ENCODE results near the gene MTHFD1L. TPM values are rescaled to one million over a fixed set of nuclear protein-coding genes. Genes with fewer than 3 reads are reported as not detected.
A peak's percentile ranks its signal among the peaks of the same experiment; 100 is the strongest.

Gene MTHFD1L
- total RNA-seq, 3 donors from 2014 or later = 3.5 to 15.1 (median 11.0) TPM

DNA sequence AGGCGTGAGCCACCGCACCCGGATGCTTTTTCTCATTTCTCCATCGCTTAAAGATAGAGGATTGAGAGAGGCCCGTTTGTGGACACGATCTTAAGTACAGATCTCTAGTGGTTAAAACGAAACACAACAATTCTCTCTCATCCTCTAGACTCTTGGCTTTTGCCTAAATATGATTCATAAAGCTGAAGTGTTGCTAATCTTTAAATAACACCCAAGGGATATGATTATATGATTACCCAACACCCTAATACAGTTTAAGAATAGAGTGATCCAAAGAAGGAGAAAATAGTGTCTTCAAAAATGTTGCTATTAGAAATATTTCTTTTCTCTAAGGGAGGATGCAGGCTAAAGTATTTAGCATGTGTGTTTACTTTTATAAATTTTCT lies 50.4 kb downstream of the MTHFD1L start:
- TF ChIP-seq, protein P1, sequence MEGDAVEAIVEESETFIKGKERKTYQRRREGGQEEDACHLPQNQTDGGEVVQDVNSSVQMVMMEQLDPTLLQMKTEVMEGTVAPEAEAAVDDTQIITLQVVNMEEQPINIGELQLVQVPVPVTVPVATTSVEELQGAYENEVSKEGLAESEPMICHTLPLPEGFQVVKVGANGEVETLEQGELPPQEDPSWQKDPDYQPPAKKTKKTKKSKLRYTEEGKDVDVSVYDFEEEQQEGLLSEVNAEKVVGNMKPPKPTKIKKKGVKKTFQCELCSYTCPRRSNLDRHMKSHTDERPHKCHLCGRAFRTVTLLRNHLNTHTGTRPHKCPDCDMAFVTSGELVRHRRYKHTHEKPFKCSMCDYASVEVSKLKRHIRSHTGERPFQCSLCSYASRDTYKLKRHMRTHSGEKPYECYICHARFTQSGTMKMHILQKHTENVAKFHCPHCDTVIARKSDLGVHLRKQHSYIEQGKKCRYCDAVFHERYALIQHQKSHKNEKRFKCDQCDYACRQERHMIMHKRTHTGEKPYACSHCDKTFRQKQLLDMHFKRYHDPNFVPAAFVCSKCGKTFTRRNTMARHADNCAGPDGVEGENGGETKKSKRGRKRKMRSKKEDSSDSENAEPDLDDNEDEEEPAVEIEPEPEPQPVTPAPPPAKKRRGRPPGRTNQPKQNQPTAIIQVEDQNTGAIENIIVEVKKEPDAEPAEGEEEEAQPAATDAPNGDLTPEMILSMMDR (IDR thresholded peaks at IDR 0.05) = no peak
- TF ChIP-seq POLR2A (IDR thresholded peaks at IDR 0.05) (no peak), POLR2AphosphoS5 (IDR thresholded peaks at IDR 0.05) (no peak)
- no peaks in the 10 kb centered on the region for H3K9me3 ChIP-seq
- H3K36me3 ChIP-seq = no peaks in the 10 kb centered on the region
- intact Hi-C loops (cut with DNase I; ENCODE audit: low total_unique reads) = no loop called here
- no peak overlapping the region for H3K4me3 ChIP-seq
- peak overlapping the region in 1 of 2 donors; percentile 38 for H3K27ac ChIP-seq
- H3K27me3 ChIP-seq = no peaks in the 10 kb centered on the region
- no peak for DNase-seq (ENCODE audit: low spot score in 2 of 2)
- H3K4me1 ChIP-seq = no peaks in the 10 kb centered on the region

DNA sequence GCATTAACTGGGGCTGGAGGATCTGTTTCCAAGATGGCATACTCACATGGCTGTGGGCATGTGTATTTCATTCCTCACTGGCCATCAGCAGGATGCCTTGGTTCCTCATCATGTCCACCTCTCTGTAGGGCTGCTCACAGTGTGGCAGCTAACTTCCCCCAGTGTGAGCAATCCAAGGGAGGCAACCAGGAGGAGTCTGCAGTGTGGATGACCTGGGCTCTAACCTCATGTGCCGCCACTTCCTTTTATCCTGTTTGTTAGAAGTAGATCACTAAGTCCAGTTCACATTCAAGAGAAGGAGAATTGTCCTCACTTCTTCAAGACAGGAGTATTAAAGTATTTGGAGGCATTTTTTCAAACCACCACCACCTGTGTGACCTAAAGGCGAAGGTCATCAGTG lies 54.4 kb downstream of the MTHFD1L start:
- Histone ChIP-seq H3K4me1 (no peaks in the 10 kb centered on the region), H3K27me3 (no peaks in the 10 kb centered on the region), H3K27ac (no peak overlapping the region), H3K4me3 (no peak overlapping the region), H3K9me3 (no peaks in the 10 kb centered on the region), H3K36me3 (no peaks in the 10 kb centered on the region)
- TF ChIP-seq POLR2A (IDR thresholded peaks at IDR 0.05) (no peak), POLR2AphosphoS5 (IDR thresholded peaks at IDR 0.05) (no peak)
- TF ChIP-seq, protein P1 (IDR thresholded peaks at IDR 0.05) = no peak
- intact Hi-C loops (cut with DNase I; ENCODE audit: low total_unique reads) = no loop called here
- no peak for DNase-seq (ENCODE audit: low spot score in 2 of 2)

DNA sequence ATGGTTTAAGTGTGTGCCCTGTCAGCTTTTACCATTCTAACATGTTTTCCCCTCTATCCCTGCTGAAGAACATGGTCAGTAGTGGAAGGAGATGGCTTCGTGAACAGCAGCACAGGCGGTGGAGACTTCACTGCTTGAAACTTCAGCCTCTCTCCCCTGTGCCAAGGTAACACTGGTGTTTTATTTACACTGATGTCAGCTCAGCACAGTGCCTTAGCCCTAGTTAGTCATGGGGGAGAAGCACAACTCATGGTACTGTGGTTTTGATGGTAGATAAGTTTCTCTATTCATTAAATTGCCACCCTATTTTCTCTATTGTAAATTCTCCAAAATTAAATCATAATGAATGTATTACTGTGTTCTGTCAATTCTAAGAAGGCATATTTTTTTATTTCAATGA lies 56.6 kb downstream of the MTHFD1L start:
- Histone ChIP-seq H3K9me3 (no peaks in the 10 kb centered on the region), H3K27ac (no peak overlapping the region), H3K4me1 (no peaks in the 10 kb centered on the region), H3K36me3 (no peaks in the 10 kb centered on the region), H3K27me3 (no peaks in the 10 kb centered on the region), H3K4me3 (no peak overlapping the region)
- intact Hi-C loops (cut with DNase I; ENCODE audit: low total_unique reads) = no loop called here
- TF ChIP-seq, protein P1 (IDR thresholded peaks at IDR 0.05) = no peak
- TF ChIP-seq POLR2AphosphoS5 (IDR thresholded peaks at IDR 0.05) (no peak), POLR2A (IDR thresholded peaks at IDR 0.05) (no peak)
- DNase-seq (ENCODE audit: low spot score in 2 of 2) = no peak

DNA sequence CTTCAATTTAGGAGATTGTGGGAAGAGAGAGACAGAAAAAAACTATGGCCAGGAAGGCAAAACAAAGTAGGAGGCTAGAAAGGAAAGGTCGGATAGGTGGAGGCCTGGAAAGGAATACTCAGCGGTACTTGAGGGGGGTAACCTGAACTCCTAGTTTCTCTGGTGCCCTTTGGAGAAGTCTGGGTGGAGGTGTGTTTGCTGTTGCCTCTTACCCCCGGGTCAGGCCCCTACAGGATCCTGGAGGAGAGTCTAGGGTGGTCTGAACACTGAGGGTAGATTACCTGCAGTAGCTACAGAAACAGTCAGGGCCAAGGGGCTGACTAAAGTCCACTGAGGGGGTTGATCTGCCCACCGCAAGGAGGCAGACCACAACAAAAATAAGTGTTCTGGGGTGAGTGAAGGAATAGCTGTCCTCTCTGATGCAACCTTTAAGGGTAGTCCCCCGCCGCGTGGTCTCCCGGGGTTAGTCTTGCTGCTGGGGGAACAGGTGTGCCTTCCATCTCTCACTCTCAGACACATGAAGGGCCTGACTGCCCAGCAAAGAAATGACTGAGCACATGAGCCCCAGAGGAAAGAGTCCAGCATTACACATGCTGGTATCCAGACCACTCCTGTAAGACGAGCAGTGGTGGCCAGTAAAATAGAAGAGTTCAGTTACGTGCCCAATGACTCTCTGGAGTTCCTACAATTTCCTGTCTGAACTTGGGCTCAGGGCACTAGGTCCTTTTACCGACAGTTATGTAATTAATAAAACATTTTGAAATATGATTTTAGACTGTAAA lies 59.5 kb downstream of the MTHFD1L start:
- intact Hi-C loops (cut with DNase I; ENCODE audit: low total_unique reads) = no loop called here
- Histone ChIP-seq H3K4me3 (no peak overlapping the region), H3K9me3 (no peaks in the 10 kb centered on the region), H3K36me3 (no peaks in the 10 kb centered on the region), H3K27me3 (no peaks in the 10 kb centered on the region), H3K4me1 (no peaks in the 10 kb centered on the region), H3K27ac (peak overlapping the region; percentile 18 to 76)
- TF ChIP-seq POLR2A (IDR thresholded peaks at IDR 0.05) (no peak), POLR2AphosphoS5 (IDR thresholded peaks at IDR 0.05) (no peak)
- TF ChIP-seq, protein P1 (IDR thresholded peaks at IDR 0.05) = no peak
- no peak for DNase-seq (ENCODE audit: low spot score in 2 of 2)

DNA sequence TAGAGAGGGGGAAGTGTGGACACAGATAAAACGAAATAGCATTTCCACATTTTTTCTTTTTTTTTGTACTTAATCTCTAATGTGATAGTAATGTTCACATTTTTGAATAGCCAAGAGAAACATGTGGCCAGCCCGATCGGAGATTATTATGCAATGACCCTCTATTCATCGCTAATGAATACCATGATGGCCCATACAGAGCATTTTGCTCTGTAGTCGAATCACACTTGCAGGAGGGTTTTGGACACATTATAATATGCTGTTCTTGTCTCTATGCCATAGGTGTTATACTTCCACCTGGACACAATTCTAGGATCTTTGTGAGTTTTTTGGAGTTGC lies 60.1 kb downstream of the MTHFD1L start:
- Histone ChIP-seq H3K36me3 (no peaks in the 10 kb centered on the region), H3K27me3 (no peaks in the 10 kb centered on the region), H3K27ac (peak overlapping the region; percentile 18 to 42), H3K4me1 (no peaks in the 10 kb centered on the region), H3K4me3 (no peak overlapping the region), H3K9me3 (no peaks in the 10 kb centered on the region)
- DNase-seq (ENCODE audit: low spot score in 2 of 2) = no peak
- intact Hi-C loops (cut with DNase I; ENCODE audit: low total_unique reads) = no loop called here
- TF ChIP-seq, protein P1 (IDR thresholded peaks at IDR 0.05) = no peak
- no peak for TF ChIP-seq POLR2A (IDR thresholded peaks at IDR 0.05)
- TF ChIP-seq POLR2AphosphoS5 (IDR thresholded peaks at IDR 0.05) = no peak
